K562 (cell line): ENCODE results near the gene PTPRR. TPM values are rescaled to one million over a fixed set of nuclear protein-coding genes. Genes with fewer than 3 reads are reported as not detected.

Source experiments
- BDP1 ChIP-seq: IDR thresholded peaks from 3 replicates; pipeline ENCODE4 v1.6.1; 2011; ENCODE audit not compliant: insufficient read length, insufficient read depth
- BMI1 ChIP-seq: fragments of 150-350 bp; IDR thresholded peaks from 2 replicates; pipeline ENCODE4 v1.6.1; 2014; ENCODE audit warnings: low read length
- BRD4 ChIP-seq: fragments of 200-600 bp; sonication (generic); IDR thresholded peaks from 2 replicates; pipeline ENCODE4 v1.6.1; 2017; ENCODE audit warnings: inconsistent platforms
- CHD1 ChIP-seq: fragments of 200-600 bp; sonication (generic); IDR thresholded peaks from one replicate; pipeline ENCODE4 v1.6.1; 2012; ENCODE audit warnings: mild to moderate bottlenecking, moderate library complexity, low read length, inconsistent platforms
- ELK3 ChIP-seq: fragments of 450-650 bp; formaldehyde crosslinking; IDR thresholded peaks from 2 replicates; pipeline ENCODE4 v1.4.0; 2020; ENCODE audit warnings: mild to moderate bottlenecking
- GTF2A2 ChIP-seq: IDR thresholded peaks from 2 replicates; pipeline ENCODE4 v1.6.1; 2016; ENCODE audit warnings: mild to moderate bottlenecking, missing genetic modification characterization, missing compliant biosample characterization
- HNRNPLL ChIP-seq: fragments of 200-400 bp; formaldehyde crosslinking; IDR thresholded peaks from 2 replicates; pipeline ENCODE4 v1.6.1; 2017; ENCODE audit warnings: low read length, low read depth, mild to moderate bottlenecking; ENCODE audit not compliant: poor library complexity, severe bottlenecking
- KLF10 ChIP-seq: fragments of 250-450 bp; sonication (Bioruptor Pico); IDR thresholded peaks from 2 replicates; pipeline ENCODE4 v1.6.1; 2021; ENCODE audit warnings: matching md5 sums
- MTA3 ChIP-seq: fragments of 450-650 bp; formaldehyde crosslinking; IDR thresholded peaks from 2 replicates; pipeline ENCODE4 v1.6.1; 2017; ENCODE audit warnings: mild to moderate bottlenecking, borderline replicate concordance
- NCOA1 ChIP-seq: fragments of 450-650 bp; IDR thresholded peaks from 2 replicates; pipeline ENCODE4 v1.6.1; 2016; ENCODE audit warnings: low read depth
- NR2C2 ChIP-seq, 2 experiments: fragments of 200-800 bp in 1 of 2; sonication (Bioruptor generic) in 1 of 2; sonication (generic) in 1 of 2; formaldehyde crosslinking in 1 of 2; IDR thresholded peaks; 2 replicates each; pipeline versions ENCODE4 v1.6.1 to v1.8.0; 2016 to 2022; ENCODE audit warnings: mild to moderate bottlenecking in 1 of 2, missing compliant biosample characterization in 1 of 2, missing genetic modification characterization in 1 of 2, missing genetic modification reagents in 1 of 2
- POLR3G ChIP-seq: IDR thresholded peaks from 2 replicates; pipeline ENCODE4 v1.6.1; 2011; ENCODE audit not compliant: insufficient read length, insufficient replicate concordance; ENCODE audit errors: extremely low read depth
- RBM15 ChIP-seq: fragments of 200-400 bp; formaldehyde crosslinking; IDR thresholded peaks from 2 replicates; pipeline ENCODE4 v1.6.1; 2018; ENCODE audit warnings: mild to moderate bottlenecking, low read length, moderate library complexity; ENCODE audit not compliant: insufficient read depth
- SPI1 ChIP-seq: IDR thresholded peaks from 2 replicates; pipeline ENCODE4 v1.6.1; 2011; ENCODE audit warnings: low read depth, low read length, control low read depth, borderline replicate concordance
- TCF3 ChIP-seq: sonication (generic); formaldehyde crosslinking; IDR thresholded peaks from 2 replicates; pipeline ENCODE4 v1.4.0; 2020; ENCODE audit warnings: mild to moderate bottlenecking, missing genetic modification reagents
- THRA ChIP-seq: fragments of 450-650 bp; IDR thresholded peaks from 2 replicates; pipeline ENCODE4 v1.6.1; 2017; ENCODE audit warnings: mild to moderate bottlenecking, moderate library complexity
- ZNF3 ChIP-seq: fragments of 250-450 bp; sonication (Bioruptor Pico); IDR thresholded peaks from 2 replicates; pipeline ENCODE4 v1.5.0; 2021; ENCODE audit warnings: mild to moderate bottlenecking, moderate library complexity
- ZNF780A ChIP-seq: fragments of 250-450 bp; sonication (Bioruptor Pico); IDR thresholded peaks from 2 replicates; pipeline ENCODE4 v1.5.0; 2021; ENCODE audit warnings: mild to moderate bottlenecking
- ZNF785 ChIP-seq: fragments of 250-450 bp; sonication (Bioruptor Pico); IDR thresholded peaks from 2 replicates; pipeline ENCODE4 v1.4.0; 2020; ENCODE audit warnings: mild to moderate bottlenecking
- polyA plus RNA-seq, 8 experiments: library from polyadenylated mRNA; depleted of rRNA in 4 of 8; stranded (reverse) in 5 of 8; unstranded in 3 of 8; fragments of >200 nt; fragmentation: Nextera tagmentation in 2 of 8; fragmentation: Illumina TruSeq in 1 of 8; extraction: Ambion mirVana in 2 of 8; extraction: Trizol in 1 of 8; gene quantifications; 2 replicates each; pipeline versions ENCODE4 v1.2.1 to v1.2.3, GENCODE V29; 2011 to 2014; ENCODE audit warnings: inconsistent platforms in 1 of 8, missing spikeins in 1 of 8
- total RNA-seq, 7 experiments: library from RNA; depleted of rRNA in 6 of 7; stranded (reverse); fragments of >200 nt in 6 of 7; fragmentation: Illumina TruSeq in 2 of 7; extraction: Trizol in 2 of 7; gene quantifications; 2 replicates each; pipeline versions ENCODE4 v1.2.1 to v1.2.3, GENCODE V29; 2011 to 2021; ENCODE audit warnings: low replicate concordance in 1 of 7
- TF ChIP-seq, protein P1 (sequence below): sonication (generic); formaldehyde crosslinking; IDR thresholded peaks from 2 replicates; pipeline ENCODE4 v1.8.0; 2022; ENCODE audit warnings: mild to moderate bottlenecking, missing genetic modification reagents
- TF ChIP-seq, protein P2 (sequence below): sonication (generic); formaldehyde crosslinking; IDR thresholded peaks from 2 replicates; pipeline ENCODE4 v1.8.1; 2023; ENCODE audit warnings: mild to moderate bottlenecking, missing genetic modification reagents

PTPRR gene
- total and polyA plus RNA-seq, 9 of the 15 experiments (the other 6 are each of a cell fraction or from before 2014, with no cell fraction given), result 6.6 to 41.7 (median 12.3) TPM

DNA sequence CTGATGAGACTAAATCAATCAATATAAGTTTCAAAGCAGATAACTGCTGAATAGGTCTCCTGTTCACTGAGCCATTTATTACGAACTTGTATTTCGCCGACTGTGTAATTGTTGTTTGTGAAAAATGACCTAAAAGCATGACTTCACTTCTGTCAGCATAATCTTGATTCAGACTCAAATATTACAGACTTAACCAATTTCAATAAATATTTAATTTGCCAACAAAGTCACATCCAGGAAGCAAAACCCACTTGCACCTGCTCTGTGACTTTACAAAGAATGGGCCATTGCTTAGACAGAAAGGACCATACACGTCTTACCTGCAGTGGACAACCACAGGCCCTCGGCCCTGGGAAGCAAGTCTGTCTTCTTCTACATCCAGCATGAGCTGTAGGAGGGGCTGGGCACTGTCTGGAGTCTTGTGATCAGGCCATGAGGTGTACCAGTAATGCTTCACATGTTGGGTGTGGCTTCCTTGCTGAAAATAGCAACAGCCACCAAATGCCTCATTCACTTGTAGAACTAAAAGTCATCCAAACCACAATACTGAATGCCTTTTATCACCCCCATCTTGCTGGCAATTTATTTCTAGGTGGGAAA lies 259.8 kb downstream of the PTPRR start (continued):
- TF ChIP-seq, protein P1, sequence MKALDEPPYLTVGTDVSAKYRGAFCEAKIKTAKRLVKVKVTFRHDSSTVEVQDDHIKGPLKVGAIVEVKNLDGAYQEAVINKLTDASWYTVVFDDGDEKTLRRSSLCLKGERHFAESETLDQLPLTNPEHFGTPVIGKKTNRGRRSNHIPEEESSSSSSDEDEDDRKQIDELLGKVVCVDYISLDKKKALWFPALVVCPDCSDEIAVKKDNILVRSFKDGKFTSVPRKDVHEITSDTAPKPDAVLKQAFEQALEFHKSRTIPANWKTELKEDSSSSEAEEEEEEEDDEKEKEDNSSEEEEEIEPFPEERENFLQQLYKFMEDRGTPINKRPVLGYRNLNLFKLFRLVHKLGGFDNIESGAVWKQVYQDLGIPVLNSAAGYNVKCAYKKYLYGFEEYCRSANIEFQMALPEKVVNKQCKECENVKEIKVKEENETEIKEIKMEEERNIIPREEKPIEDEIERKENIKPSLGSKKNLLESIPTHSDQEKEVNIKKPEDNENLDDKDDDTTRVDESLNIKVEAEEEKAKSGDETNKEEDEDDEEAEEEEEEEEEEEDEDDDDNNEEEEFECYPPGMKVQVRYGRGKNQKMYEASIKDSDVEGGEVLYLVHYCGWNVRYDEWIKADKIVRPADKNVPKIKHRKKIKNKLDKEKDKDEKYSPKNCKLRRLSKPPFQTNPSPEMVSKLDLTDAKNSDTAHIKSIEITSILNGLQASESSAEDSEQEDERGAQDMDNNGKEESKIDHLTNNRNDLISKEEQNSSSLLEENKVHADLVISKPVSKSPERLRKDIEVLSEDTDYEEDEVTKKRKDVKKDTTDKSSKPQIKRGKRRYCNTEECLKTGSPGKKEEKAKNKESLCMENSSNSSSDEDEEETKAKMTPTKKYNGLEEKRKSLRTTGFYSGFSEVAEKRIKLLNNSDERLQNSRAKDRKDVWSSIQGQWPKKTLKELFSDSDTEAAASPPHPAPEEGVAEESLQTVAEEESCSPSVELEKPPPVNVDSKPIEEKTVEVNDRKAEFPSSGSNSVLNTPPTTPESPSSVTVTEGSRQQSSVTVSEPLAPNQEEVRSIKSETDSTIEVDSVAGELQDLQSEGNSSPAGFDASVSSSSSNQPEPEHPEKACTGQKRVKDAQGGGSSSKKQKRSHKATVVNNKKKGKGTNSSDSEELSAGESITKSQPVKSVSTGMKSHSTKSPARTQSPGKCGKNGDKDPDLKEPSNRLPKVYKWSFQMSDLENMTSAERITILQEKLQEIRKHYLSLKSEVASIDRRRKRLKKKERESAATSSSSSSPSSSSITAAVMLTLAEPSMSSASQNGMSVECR (CRISPR knock-in tag), result no peak
- TF ChIP-seq ZNF785 (CRISPR knock-in tag), result no peak
- no peak for TF ChIP-seq GTF2A2 (tag)
- no peak for TF ChIP-seq RBM15
- TF ChIP-seq BDP1, result no peak
- peak; percentile 54; the same call in 1 of the 2 replicates for TF ChIP-seq NCOA1
- no peak for TF ChIP-seq NR2C2 (CRISPR knock-in tag; IDR thresholded peaks at IDR 0.05)
- TF ChIP-seq NR2C2 (tag; IDR thresholded peaks at IDR 0.05), result peak; percentile 61; the same call in 1 of the 2 replicates
- TF ChIP-seq, protein P2, sequence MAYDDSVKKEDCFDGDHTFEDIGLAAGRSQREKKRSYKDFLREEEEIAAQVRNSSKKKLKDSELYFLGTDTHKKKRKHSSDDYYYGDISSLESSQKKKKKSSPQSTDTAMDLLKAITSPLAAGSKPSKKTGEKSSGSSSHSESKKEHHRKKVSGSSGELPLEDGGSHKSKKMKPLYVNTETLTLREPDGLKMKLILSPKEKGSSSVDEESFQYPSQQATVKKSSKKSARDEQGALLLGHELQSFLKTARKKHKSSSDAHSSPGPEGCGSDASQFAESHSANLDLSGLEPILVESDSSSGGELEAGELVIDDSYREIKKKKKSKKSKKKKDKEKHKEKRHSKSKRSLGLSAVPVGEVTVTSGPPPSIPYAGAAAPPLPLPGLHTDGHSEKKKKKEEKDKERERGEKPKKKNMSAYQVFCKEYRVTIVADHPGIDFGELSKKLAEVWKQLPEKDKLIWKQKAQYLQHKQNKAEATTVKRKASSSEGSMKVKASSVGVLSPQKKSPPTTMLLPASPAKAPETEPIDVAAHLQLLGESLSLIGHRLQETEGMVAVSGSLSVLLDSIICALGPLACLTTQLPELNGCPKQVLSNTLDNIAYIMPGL (CRISPR knock-in tag), result no peak
- no peak for TF ChIP-seq HNRNPLL
- no peak for TF ChIP-seq MTA3
- peak; percentile 52; the same call in 1 of the 2 replicates for TF ChIP-seq TCF3 (CRISPR knock-in tag)
- 0 out of 2 replicates have a peak, but pooled peaks have one; percentile 45 for TF ChIP-seq BRD4
- TF ChIP-seq ELK3 (CRISPR knock-in tag), result no peak
- no peak for TF ChIP-seq SPI1
- TF ChIP-seq BMI1, result no peak
- no peak for TF ChIP-seq CHD1
- no peak for TF ChIP-seq ZNF3 (CRISPR knock-in tag)
- no peak for TF ChIP-seq POLR3G
- TF ChIP-seq THRA, result no peak
- TF ChIP-seq KLF10 (CRISPR knock-in tag), result no peak
- no peak for TF ChIP-seq ZNF780A (CRISPR knock-in tag)
